Measurements from ENCODE around the gene CTRB1. TPM values are rescaled to one million over a fixed set of nuclear protein-coding genes. Genes with fewer than 3 reads are reported as not detected.

CTRB1 gene
- not detected for total RNA-seq

- no peaks in the 10 kb centered on the region for H3K9me3 ChIP-seq
- H3K4me1 ChIP-seq = no peaks in the 10 kb centered on the region
- no peaks in the 10 kb centered on the region for H3K36me3 ChIP-seq
- TF ChIP-seq CTCF (IDR thresholded peaks at IDR 0.05) (no peak), POLR2A (IDR thresholded peaks at IDR 0.05) (no peak)
- no peak within 1 kb of the TSS for H3K4me3 ChIP-seq
- H3K27ac ChIP-seq = peak within 1 kb of the TSS in 1 of 4 donors; percentile 0
- DNase-seq = no peak
- H3K27me3 ChIP-seq = no peaks in the 10 kb centered on the region
Measured at GRCh38 chr16:75218256-75219076, at the start of gene CTRB1. CTRB1 (plus strand) TSS chr16:75218988; CDS start chr16:75219008, 20 bp downstream.

- Histone ChIP-seq H3K9me3 (peaks cover 0 to 37% (median 11%) of the 10 kb centered on the region in 4 donors), H3K27ac (no peak overlapping the region), H3K4me1 (no peaks in the 10 kb centered on the region), H3K27me3 (no peaks in the 10 kb centered on the region), H3K4me3 (no peak overlapping the region), H3K36me3 (peaks cover 0 to 52% (median 3%) of the 10 kb centered on the region in 3 donors)
- DNase-seq = no peak
- TF ChIP-seq POLR2A (IDR thresholded peaks at IDR 0.05) = no peak
- TF ChIP-seq CTCF (IDR thresholded peaks at IDR 0.05) = no peak
Measured at GRCh38 chr16:75169899-75170405, 48.8 kb upstream of the CTRB1 start.

- Histone ChIP-seq H3K36me3 (peaks cover 0 to 29% (median 3%) of the 10 kb centered on the region in 3 donors), H3K27ac (no peak overlapping the region), H3K4me3 (no peak overlapping the region), H3K9me3 (peaks cover 0 to 50% (median 15%) of the 10 kb centered on the region in 4 donors), H3K4me1 (no peaks in the 10 kb centered on the region), H3K27me3 (no peaks in the 10 kb centered on the region)
- TF ChIP-seq CTCF (IDR thresholded peaks at IDR 0.05) (no peak), POLR2A (IDR thresholded peaks at IDR 0.05) (no peak)
- no peak for DNase-seq
Measured at GRCh38 chr16:75172578-75172977, 46.2 kb upstream of the CTRB1 start.

- no peaks in the 10 kb centered on the region for H3K27me3 ChIP-seq
- H3K27ac ChIP-seq = no peak overlapping the region
- TF ChIP-seq POLR2A (IDR thresholded peaks at IDR 0.05) (no peak), CTCF (IDR thresholded peaks at IDR 0.05) (no peak)
- H3K9me3 ChIP-seq = peaks cover 0 to 32% (median 10%) of the 10 kb centered on the region in 4 donors
- DNase-seq = no peak
- H3K36me3 ChIP-seq = peaks cover 0 to 4% (median 3%) of the 10 kb centered on the region in 3 donors
- no peaks in the 10 kb centered on the region for H3K4me1 ChIP-seq
- H3K4me3 ChIP-seq = no peak overlapping the region
Measured at GRCh38 chr16:75175074-75175473, 43.7 kb upstream of the CTRB1 start.

- no peaks in the 10 kb centered on the region for H3K36me3 ChIP-seq
- TF ChIP-seq CTCF (IDR thresholded peaks at IDR 0.05) (no peak), POLR2A (IDR thresholded peaks at IDR 0.05) (no peak)
- no peak overlapping the region for H3K27ac ChIP-seq
- H3K9me3 ChIP-seq = peaks cover 0 to 21% (median 6%) of the 10 kb centered on the region in 4 donors
- no peak for DNase-seq
- no peaks in the 10 kb centered on the region for H3K27me3 ChIP-seq
- H3K4me1 ChIP-seq = no peaks in the 10 kb centered on the region
- H3K4me3 ChIP-seq = no peak overlapping the region
Measured at GRCh38 chr16:75176926-75177325, 41.9 kb upstream of the CTRB1 start.

All from Peyer's patch (tissue), 4 donors.